ENCODE measurements around the gene CCDC13.

CCDC13 gene

DNA sequence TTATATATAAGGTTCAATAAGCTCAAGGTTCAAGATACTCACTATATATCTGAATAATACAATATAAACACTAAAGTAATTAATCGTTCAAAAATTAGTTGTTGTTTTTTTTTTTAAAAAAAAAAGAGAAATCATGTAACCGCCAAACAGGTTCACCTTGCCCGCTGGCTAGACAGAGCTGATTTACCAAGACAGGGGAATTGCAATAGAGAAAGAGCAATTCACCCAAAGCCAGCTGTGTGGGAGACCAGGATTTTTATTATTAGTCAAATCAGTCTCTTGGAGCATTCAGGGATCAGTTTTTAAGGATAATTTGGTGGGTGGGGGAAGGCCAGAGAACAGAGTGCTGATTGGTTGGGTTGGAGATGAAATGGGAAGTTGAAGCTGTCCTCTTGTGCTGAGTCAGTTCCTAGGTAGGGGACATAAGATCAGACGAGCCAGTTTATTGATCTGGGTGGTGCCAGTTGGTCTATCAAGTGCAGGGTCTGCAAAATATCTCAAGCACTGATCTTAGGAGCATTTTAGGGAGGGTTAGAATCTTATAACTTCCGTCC lies 23.4 kb upstream of the CCDC13 start:
- no peak for DNase-seq (ENCODE audit: low read depth)

DNA sequence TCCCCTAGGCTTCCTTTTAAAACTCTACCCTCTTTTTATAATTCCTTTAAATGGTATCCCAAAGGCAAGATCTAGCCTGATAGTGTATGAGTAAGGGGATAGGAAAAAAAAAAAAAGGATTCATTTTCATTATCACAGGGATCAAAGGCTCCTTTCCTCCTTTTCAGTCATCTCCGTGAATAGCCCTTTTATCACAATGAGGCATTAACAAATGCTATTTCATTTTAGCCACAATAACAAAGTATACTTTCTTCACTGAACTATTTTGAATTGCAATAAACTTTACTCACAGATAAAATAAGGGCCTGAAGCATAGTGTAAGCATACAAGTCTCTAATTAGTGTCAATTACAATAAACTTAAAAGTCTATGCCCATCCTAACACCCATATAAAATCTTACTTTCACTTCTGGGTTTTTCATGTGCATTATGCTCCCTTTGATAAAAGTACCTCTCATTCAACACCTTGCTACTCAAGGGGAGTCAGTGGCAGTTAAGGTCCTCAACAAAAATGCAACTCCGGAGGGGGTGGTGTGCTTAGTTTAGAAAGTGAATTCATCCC lies 22.6 kb upstream of the CCDC13 start:
- no peak for DNase-seq (ENCODE audit: low read depth)

DNA sequence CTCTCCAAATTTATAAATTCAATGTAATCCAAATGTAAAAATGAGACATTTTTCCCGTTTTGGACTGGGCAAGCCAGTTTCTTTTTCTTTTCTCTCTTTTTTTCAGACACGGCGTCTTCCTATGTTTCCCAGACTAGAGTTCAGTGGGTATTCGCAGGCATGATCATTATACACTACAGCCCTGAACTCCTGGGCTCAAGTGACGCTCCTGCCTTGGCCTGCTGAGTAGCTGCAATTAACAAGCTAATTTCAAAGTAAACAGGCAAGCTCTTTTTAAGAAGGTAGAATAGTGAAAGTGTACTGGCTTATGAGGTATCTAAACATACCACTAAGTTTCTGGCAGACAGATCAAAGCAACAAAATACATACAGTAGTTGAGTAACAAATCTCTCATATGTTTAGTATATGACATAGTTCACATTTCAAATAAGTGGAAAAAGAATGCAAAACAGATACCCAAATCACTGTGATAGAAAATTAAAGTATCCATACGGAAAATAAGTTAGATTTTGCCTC lies 17.7 kb upstream of the CCDC13 start:
- no peak for DNase-seq (ENCODE audit: low read depth)

DNA sequence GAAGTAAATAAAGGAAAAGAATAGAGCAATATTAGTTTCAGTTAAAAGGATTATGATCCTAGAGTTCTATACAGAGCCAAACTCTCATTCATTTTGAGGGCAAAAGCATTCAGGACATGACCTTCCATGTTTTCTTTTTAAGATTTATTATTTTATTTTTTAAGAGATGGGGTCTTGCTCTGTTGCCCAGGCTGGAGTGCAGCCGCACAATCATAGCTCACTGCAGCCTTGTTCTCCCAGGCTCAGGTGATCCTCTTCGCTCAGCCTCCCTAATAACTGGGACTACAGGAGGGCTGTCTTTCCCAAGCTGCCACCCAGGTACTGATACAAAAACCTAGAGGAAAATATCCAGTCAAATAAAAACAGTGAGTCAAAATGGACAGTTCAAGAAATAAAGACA lies 13.6 kb upstream of the CCDC13 start:
- DNase-seq (ENCODE audit: low read depth): no peak

DNA sequence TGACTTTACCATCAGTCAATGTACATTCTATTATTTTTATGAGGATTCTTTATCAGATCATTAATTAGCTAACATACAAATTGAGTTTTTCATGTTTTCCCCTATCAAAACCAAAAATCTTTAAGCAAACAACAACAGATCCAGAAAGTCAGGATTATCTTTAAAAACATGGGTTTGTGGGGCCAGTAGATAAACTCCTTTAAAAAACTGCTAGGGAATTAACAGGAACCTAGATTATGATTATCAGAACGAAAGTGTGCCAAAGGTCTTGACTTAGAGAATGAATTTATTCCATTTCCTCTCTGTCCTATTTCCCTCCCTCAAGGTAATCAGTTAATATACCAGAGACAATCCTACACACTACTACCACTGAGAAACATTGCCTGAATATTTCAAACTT lies 13.2 kb upstream of the CCDC13 start:
- DNase-seq (ENCODE audit: low read depth): no peak

DNA sequence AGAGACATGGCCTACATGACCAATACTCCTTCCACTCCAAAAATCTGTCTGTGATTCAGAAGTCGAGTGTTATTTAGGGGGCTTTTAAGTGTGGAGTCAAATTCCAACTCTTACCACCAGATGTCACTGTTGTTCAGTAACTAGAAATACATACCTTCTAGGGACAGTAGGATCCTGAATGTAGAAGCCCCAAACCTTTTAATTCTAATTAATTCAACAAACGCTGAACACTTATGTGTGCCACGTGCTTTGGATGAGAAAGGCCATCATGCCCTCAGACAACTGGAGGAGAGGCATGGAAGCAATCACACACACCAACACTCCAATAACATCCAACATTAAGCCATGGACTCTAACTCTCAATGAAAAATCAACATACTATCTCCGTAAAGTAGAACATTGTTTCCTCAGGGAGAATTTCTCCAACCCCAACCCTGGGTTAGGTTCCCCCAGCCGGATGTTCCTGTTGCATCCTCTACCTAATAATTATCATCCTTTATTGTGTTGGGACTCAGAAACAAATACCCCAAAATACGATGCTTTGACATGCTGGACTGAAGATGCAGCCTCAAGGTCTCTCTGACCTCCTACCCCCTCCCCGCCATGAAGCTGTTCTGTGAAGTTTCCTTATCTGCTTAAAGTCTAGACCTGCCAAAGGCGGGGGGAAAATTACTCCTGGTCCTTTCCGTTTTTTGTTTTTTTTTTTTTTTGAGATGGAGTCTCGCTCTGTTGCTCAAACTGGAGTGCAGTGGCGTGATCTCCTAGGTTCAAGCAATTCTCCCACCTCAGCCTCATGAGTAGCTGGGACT lies 8.0 kb upstream of the CCDC13 start:
- no peak for DNase-seq (ENCODE audit: low read depth)

DNA sequence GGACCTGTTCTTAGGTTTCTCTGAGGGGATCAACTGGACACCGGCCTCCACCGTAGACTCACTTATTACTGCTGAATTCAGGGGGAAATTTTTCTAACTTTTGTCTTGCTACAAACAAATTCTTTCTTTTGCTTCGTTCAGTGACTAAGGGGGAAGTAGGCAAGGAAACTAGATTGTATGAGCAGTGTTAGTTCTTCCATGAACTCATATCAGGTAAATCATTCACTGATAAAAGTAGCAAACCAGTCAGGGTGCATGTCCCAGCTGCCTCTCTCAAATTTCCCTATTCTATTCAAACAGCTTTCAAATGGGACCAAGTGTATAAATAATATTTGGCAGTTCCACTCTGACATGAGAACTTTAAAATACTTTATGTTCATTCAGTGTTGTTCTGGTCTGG lies 7.3 kb upstream of the CCDC13 start:
- DNase-seq (ENCODE audit: low read depth): no peak

DNA sequence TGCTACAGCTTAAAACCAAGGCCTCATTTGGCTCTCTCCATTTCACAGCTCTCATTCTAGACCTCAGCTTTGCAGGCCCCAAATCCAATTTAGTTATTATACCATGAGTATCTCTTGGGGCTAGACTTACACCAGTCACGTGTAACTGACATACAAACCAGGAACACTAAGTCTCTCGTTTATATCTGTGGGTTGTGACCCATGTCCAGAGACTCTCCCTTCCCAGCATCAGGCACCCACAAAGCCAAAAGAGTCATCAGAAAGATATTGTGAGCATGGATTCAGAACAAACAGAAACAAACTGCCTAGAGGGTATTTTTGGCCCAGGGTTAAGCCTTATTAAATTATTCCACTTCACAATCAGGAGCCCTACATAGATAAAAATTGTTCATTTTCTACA lies 5.6 kb upstream of the CCDC13 start:
- DNase-seq (ENCODE audit: low read depth): no peak

DNA sequence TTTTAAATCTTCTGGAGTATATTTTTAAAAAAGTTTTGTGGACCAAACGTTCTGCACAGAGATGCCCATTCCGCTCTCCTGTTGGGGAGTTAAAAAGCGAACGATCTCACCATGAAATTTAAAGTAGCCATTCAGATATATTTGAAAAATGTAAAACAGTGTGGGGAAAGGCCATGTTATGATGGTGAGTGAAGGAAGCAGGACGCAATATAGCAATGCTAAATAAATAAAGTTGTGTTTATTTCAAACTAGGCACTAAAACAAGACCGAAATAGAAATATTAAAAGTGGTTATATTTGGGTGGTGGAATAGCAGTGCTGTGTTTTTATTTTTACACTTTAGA lies 327 bp upstream of the CCDC13 start:
- DNase-seq (ENCODE audit: low read depth): no peak

DNA sequence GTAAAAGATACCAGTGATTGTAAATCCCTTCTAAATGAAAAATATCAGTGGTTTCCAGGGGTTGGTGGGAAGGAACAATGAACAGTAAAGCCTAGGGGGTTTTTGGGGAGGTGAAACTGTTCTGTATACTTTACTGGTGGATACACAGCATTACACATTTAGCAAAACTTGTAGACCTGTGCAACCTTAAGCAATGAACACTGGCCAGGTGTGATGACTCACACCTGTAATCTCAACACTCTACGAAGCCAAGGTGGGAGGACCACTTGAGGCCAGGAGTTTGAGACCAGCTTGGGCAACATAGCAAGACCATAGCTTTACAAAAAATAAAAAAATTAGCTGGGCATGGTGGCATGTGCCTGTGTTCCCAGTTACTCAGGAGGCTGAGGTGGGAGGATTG lies 1.8 kb downstream of the CCDC13 start:
- no peak for DNase-seq (ENCODE audit: low read depth)

DNA sequence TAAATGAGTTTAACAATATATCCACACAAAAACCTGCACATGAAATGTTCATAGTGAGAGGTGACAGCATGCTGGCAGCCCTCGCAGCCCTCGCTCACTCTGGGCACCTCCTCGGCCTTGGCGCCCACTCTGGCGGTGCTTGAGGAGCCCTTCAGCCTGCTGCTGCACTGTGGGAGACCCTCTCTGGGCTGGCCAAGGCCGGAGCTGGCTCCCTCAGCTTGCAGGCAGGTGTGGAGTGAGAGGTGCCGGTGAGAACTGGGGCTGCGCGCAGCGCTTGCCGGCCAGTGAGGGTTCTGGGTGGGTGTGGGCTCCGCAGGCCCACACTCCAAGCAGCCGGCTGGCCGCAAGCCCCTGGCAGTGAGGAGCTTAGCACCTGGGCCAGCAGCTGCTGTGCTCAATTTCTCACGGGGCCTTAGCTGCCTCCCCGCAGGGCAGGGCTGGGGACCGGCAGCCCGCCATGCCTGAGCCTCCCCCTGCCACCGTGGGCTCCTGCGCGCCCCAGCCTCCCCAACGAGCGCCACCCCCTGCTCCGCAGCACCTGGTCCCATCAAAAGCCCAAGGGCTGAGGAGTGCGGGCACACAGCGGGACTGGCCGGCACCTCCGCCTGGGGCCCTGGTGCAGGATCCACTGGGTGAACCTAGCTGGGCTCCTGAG lies 3.4 kb downstream of the CCDC13 start:
- no peak for DNase-seq (ENCODE audit: low read depth)

DNA sequence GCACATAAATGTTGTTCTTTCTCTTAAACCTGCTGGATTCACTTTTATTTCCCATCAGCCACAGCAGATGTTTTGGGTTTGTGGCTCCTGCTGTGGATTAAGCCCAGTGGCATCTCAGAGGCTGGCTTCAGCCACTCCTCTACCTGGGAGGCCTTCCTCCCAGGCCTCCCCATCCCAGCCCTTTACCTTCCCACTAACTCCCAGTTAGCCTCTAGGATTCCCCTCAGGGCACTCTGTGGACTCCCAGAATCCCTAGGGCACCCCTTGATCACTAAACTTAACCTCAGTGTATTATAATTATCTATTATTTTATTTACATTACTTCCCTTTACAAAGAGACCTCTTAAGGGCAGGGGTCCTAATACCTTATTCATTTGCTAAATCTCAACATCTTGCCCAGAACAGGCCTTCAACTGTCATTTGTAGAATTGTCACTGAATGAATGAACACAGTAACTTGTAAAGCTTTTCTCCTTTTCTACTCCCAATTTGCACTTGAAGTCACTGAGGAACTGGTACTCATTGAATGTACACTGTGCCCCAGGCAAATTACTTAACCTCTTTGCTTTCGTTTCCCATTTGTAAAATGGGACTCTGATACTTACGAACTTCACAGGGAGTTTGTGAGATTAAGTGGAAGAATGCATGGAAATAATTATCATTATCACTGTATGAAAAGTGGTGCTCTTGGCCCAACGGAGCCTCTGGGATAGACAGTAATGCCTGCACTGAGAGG lies 8.3 kb downstream of the CCDC13 start:
- no peak for DNase-seq (ENCODE audit: low read depth)

DNA sequence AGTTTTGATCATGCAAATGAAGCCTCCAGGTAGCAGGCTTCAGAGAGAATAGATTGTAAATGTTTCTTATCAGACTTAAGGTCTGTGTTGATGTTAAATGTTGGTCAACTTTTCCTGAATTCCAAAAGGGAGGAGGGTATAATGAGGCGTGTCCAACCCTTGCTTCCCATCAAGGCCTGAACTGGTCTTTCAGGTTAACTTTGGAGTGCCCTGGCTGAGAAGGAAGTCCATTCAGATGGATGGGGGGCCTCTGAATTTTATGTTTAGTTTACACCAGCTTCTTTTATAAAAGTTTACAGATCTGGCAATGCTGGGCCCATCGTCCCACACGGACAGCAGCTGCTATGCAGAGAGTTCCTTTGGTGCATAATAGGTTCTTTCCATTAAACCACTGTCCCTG lies 8.9 kb downstream of the CCDC13 start:
- DNase-seq (ENCODE audit: low read depth): no peak

DNA sequence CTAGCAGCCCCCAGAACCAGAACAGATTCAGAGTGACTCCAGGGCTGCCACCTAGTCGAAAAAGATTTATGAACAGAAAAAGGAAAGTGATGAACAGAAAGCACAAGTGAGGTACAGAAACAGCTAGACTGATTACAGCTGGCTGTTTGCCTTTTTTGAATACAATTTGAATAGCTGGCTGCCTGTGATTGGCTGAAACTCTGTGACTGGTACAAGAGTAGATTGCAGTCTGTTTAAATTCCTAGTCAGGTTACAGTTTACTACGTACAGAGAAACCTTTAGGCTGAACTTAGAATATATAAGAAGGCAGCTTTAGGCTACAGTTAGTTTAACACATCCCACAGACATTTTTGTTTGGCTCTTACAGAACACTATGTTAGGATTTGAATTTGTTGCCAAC lies 10.0 kb downstream of the CCDC13 start:
- DNase-seq (ENCODE audit: low read depth): no peak

DNA sequence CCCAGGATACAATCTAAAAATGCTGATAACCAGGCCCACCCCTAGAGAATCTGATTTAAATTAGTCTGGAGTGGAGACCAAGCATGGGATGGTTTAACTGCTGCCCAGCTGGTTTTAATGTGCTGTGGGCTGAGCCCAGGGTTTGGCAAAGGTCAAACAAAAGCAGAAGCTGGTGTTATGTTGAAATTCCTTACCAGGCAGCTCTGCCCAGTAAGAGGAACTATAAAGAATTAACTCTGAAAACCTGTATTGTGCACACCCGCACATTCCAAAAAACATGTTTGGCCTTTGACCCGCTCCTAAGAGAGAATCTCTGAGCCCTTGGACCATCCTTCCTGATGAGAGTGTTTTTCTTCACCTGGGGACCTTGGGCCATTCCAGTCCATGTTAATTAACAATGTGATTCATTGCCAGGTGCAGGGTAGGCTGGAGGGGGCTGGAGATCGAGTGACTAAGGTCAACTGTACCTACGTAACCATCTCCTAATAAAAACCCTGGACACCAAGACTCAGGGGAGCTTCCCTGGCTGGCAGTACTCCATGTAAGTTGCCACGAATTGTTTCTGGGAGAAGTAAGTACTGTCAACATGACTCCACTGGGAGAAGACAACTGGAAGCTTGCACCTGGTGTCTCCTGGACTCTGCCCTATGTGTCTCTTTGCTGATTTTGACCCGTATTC lies 10.9 kb downstream of the CCDC13 start:
- DNase-seq (ENCODE audit: low read depth): no peak

DNA sequence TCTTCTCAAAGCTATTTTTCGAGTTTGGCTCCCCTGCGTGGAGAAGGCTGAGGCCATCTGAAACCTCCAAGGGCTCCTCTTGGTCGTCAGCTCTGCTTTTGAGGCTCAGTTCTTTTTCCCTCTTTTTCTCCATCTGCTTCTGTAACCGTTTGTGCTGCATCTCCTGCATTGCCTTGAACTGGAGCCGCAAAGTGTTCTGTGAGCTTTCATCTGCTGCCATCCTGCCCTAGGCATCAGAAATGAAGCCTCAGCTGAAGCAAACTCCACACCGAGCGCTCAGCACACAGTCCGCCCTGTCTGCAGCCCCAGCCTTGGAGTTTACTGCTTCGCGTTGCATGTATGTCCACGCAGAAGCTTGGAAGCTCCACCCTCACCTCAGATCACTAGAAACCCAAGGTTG lies 14.9 kb downstream of the CCDC13 start:
- DNase-seq (ENCODE audit: low read depth): no peak

DNA sequence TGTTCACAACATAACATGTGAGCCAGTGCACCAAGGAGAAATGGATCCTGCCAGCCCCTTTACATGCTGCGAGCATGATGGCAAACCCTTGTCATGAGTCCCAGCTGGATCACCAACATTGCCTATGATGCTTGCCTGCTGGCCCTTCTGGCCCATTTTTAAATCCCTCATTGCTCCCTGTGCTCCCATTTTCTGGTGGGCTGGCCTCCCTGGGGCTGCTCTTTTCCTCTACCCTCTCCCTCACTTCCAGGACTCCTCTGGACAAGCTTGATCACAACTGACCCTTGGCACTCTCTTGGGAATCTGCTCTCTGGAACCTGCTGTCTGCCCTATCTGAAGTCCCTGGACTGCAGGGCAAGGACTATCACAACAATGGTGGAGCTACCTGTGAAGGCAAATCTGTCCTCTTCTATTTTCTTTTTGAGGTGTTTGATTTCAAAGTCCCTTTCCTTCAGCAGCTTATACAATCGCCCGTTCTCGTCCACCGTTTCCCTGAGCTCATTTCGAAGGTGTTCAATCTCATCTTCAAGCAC lies 16.3 kb downstream of the CCDC13 start:
- DNase-seq (ENCODE audit: low read depth): no peak

DNA sequence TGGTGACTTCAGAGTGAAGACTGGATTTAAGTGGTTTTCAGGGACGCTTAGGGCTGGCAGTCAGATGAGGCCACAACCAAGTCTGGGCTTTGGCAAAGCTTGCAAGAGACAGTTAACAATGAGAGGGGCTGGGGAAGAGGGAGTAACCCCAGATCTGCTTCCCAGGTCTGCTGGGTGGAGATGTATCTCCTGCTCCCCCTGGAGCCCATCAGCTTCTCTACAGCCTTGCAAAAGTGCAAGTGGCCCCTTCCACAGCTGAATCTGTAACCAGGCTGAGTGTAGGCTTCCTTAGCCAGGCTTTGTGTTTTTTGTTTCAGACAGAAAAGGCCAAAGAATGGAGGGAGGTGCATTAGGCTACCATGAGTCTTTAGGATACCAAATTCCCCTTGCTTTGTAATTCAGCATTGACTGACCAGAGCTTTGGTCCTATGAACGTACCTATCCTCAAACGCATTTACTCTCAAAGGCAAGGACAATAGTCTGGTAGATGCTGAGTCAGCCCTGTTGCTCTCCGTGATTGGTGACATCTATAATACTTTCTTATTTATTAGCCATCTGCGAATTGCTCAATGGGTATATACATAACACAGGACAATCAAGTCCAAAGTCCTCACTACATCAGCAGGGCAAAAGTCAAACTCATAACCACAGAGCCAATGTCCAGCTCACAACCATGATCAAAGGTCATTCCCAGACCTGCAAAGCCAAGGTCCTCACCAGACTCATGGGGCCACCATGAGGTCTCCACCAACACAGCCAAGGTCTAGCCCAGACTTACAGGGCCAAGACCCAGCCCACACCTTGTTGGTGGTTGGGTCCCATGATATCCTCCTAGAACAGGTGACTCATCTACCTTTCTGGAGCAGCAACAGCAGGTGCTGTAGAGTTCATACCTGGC lies 17.1 kb downstream of the CCDC13 start:
- DNase-seq (ENCODE audit: low read depth): no peak

DNA sequence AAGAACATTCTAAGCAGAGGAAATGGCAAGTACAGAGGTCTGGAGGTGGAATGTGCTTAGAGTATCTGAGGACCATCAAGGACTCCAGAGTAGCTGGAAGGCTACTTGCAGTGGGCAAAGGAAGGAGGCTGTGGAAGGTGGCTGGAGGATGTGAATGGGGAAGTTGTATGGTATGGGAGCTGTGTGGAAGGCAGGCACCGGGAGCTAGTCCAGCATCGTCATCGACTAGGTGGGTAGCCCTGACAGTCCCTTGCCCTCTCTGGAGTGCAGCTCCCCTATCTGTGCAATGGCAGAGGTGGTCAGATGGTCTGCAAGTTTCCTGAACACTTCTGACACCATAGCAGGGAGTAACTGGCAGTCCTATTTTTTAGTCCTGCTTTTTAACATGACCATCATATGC lies 19.3 kb downstream of the CCDC13 start:
- DNase-seq (ENCODE audit: low read depth): no peak

DNA sequence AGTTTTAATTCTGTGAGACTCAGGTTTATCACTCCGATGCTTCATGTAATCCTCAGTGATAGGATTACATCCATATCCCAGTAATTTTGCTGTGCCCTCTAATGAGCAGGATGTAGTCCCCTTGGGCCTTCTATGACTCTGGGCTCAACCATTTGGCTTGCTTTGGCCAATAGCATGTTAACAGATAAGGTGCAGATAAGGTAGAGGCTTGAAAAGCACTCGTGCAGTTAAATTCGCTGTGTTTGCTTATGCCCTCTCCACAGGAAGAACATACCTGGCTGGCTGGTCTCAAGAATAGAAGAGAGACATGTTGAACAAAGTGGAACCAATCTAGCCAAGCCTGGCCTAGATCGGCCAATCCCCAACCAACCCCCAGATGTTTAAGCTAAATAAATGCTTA lies 20.1 kb downstream of the CCDC13 start:
- no peak for DNase-seq (ENCODE audit: low read depth)

DNA sequence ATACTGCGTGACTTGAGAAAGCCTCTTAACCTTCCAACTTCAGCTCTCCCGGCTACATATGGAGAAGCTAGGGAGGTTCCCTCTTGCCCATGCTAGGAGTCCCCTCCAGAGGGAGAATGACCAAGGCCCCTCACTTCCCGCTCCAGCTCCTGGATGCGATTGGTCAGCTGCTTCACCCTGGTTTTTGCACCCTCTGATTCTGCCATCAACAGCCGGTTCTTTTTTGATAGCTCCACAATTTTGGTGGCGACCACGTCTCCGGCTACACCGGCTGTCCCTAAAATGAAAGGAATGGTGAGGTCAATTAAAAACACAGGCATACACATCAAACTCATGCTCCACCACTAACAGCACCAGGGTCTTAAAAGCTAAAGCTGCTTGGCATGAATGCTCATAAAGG lies 20.6 kb downstream of the CCDC13 start:
- no peak for DNase-seq (ENCODE audit: low read depth)
